Hematopoietic multipotent progenitor cell treated with erythropoietin and hydrocortisone succinate and interleukin-3 and kit ligand, for 17 days (in vitro differentiated cells): ENCODE results near the gene UQCC2.

Experiments
- DNase-seq: peaks from one replicate; pipeline ENCODE4 v3.0.0-alpha.2; 2015; ENCODE audit warnings: low spot score

Gene UQCC2

GRCh38 chr6:33651403-33651802, 60.1 kb downstream of the UQCC2 start:
- DNase-seq = no peak
